ENCODE results near the gene ZRANB2. TPM values are rescaled to one million over a fixed set of nuclear protein-coding genes. Genes with fewer than 3 reads are reported as not detected.

Gene ZRANB2
- total RNA-seq, 1 experiment from 2014 or later: 35.3 TPM

DNA sequence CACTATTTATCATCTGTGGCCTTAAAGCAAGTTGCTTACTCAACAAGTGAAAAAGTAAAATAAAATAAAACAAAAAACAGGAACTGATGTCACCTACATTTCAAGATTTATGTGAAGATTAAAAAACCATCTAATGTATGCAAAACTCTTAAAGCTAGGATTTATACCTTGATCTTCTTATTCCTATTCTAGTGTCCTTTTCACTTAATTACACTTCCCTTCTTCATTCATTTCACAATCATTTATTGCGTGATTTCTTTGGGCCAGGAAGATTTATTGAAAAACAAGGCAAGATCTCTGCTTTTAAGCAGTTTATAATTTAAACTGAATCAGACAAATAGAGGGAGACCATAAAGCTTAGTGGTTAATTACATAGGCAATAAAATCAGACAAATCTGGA, 51.9 kb downstream of the ZRANB2 start:
- H3K4me1 ChIP-seq (replicated peaks): peaks cover 48% of the 10 kb centered on the region
- no peaks in the 10 kb centered on the region for H3K36me3 ChIP-seq
- no peaks in the 10 kb centered on the region for H3K9me3 ChIP-seq (replicated peaks)
- DNase-seq (ENCODE audit: low read depth in 1 of 2, low spot score in 2 of 2): no peak
- H3K27me3 ChIP-seq (replicated peaks): no peaks in the 10 kb centered on the region
- no peak overlapping the region for H3K27ac ChIP-seq
- H3K4me3 ChIP-seq: no peak overlapping the region

GRCh38 chr1:71027991-71028390, 52.8 kb downstream of the ZRANB2 start:
- DNase-seq (ENCODE audit: low read depth in 1 of 2, low spot score in 2 of 2): no peak
- no peak overlapping the region for H3K27ac ChIP-seq
- H3K4me1 ChIP-seq (replicated peaks): peaks cover 43% of the 10 kb centered on the region
- H3K9me3 ChIP-seq (replicated peaks): no peaks in the 10 kb centered on the region
- H3K36me3 ChIP-seq: no peaks in the 10 kb centered on the region
- H3K27me3 ChIP-seq (replicated peaks): no peaks in the 10 kb centered on the region
- H3K4me3 ChIP-seq: no peak overlapping the region

GRCh38 chr1:71026093-71026492, 54.7 kb downstream of the ZRANB2 start:
- Histone ChIP-seq H3K9me3 (replicated peaks) (no peaks in the 10 kb centered on the region), H3K4me1 (replicated peaks) (peaks cover 24% of the 10 kb centered on the region), H3K36me3 (no peaks in the 10 kb centered on the region), H3K27ac (no peak overlapping the region), H3K27me3 (replicated peaks) (no peaks in the 10 kb centered on the region), H3K4me3 (no peak overlapping the region)
- no peak for DNase-seq (ENCODE audit: low read depth in 1 of 2, low spot score in 2 of 2)

GRCh38 chr1:71023515-71023914, 57.3 kb downstream of the ZRANB2 start:
- H3K36me3 ChIP-seq: no peaks in the 10 kb centered on the region
- H3K9me3 ChIP-seq (replicated peaks): no peaks in the 10 kb centered on the region
- H3K4me3 ChIP-seq: no peak overlapping the region
- no peak for DNase-seq (ENCODE audit: low read depth in 1 of 2, low spot score in 2 of 2)
- no peak overlapping the region for H3K27ac ChIP-seq
- H3K4me1 ChIP-seq (replicated peaks): peaks cover 12% of the 10 kb centered on the region
- no peaks in the 10 kb centered on the region for H3K27me3 ChIP-seq (replicated peaks)

GRCh38 chr1:71019233-71019969, 61.4 kb downstream of the ZRANB2 start:
- no peak for DNase-seq (ENCODE audit: low read depth in 1 of 2, low spot score in 2 of 2)
- H3K27ac ChIP-seq: no peak overlapping the region
- no peaks in the 10 kb centered on the region for H3K27me3 ChIP-seq (replicated peaks)

GRCh38 chr1:71018791-71019190, 62.0 kb downstream of the ZRANB2 start:
- Histone ChIP-seq H3K36me3 (no peaks in the 10 kb centered on the region), H3K9me3 (replicated peaks) (no peaks in the 10 kb centered on the region), H3K27ac (no peak overlapping the region), H3K4me3 (no peak overlapping the region), H3K27me3 (replicated peaks) (no peaks in the 10 kb centered on the region), H3K4me1 (replicated peaks) (peaks cover 14% of the 10 kb centered on the region)
- DNase-seq (ENCODE audit: low read depth in 1 of 2, low spot score in 2 of 2): no peak

More at GRCh38 chr1:71019233-71019969, 61.4 kb downstream of the ZRANB2 start:
- peaks cover 10% of the 10 kb centered on the region for H3K4me1 ChIP-seq (replicated peaks)
- no peak overlapping the region for H3K4me3 ChIP-seq
- H3K36me3 ChIP-seq: no peaks in the 10 kb centered on the region
- H3K9me3 ChIP-seq (replicated peaks): no peaks in the 10 kb centered on the region

DNA sequence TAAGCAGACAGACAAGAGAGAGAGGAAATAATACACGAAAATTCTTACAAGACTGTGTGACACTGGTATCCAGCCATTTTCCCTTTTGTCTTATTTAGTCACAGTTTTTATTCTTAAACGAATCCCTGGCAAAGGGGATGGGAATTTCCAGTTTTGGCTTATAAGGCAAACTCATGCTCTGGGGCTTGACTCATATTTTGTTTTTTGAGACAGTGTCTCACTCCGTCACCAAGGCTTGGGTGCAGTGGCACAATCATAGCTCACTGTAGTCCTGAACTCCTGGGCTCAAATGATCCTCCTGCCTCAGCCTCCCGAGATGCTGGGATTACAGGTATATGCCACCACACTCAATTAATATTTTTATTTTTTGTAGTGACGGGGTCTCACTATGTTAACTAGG, 65.1 kb downstream of the ZRANB2 start:
- Histone ChIP-seq H3K27ac (no peak overlapping the region), H3K4me1 (replicated peaks) (peaks cover 25% of the 10 kb centered on the region), H3K27me3 (replicated peaks) (no peaks in the 10 kb centered on the region), H3K9me3 (replicated peaks) (no peaks in the 10 kb centered on the region), H3K4me3 (no peak overlapping the region), H3K36me3 (no peaks in the 10 kb centered on the region)
- no peak for DNase-seq (ENCODE audit: low read depth in 1 of 2, low spot score in 2 of 2)

- DNase-seq (ENCODE audit: low read depth in 1 of 2, low spot score in 2 of 2): peak in 1 of 2 experiments; percentile 65
- H3K27me3 ChIP-seq (replicated peaks): no peaks in the 10 kb centered on the region
- no peak overlapping the region for H3K4me3 ChIP-seq
- no peaks in the 10 kb centered on the region for H3K9me3 ChIP-seq (replicated peaks)
- H3K36me3 ChIP-seq: no peaks in the 10 kb centered on the region
- H3K27ac ChIP-seq: peak overlapping the region; percentile 45
- H3K4me1 ChIP-seq (replicated peaks): peaks cover 25% of the 10 kb centered on the region
Measured at GRCh38 chr1:71014178-71014579, 66.7 kb downstream of the ZRANB2 start.

Other genes starting within 250 kb of the ZRANB2 start
- gene PTGER3, start 33.2 kb downstream of the ZRANB2 start, total RNA-seq (2014; rRNA removed; shearing (Covaris generic)): 13.2 and 14.9 TPM in 2 replicates